CD4-positive, CD25-positive, alpha-beta regulatory T cell (primary cell): ENCODE data around the gene TNNI3K. TPM values are rescaled to one million over a fixed set of nuclear protein-coding genes. Genes with fewer than 3 reads are reported as not detected.

Experiments used
- ATAC-seq, 2 donors: fragments of 150-1000 bp; cut with Tn5 transposase; one replicate each; pipeline ENCODE4 v1.10.0; 2021; ENCODE audit warnings: low read depth in 2 of 2, moderate number of reproducible peaks in 2 of 2, moderate library complexity in 1 of 2
- DNase-seq, 3 donors: peaks; one replicate each; pipeline versions ENCODE4 v3.0.0 to v3.0.0-alpha.2; 2012 to 2022; ENCODE audit warnings: mixed read lengths in 1 of 3
- H3K27ac ChIP-seq: one replicate; pipeline ENCODE4 v1.7.0; 2013; ENCODE audit warnings: mild to moderate bottlenecking, low read length; ENCODE audit not compliant: insufficient read depth, poor library complexity, severe bottlenecking
- H3K27me3 ChIP-seq: one replicate; pipeline ENCODE4 v1.7.0; 2013; ENCODE audit warnings: low read length; ENCODE audit not compliant: control insufficient read depth, insufficient read depth
- H3K36me3 ChIP-seq: one replicate; pipeline ENCODE4 v1.7.0; 2013; ENCODE audit warnings: mild to moderate bottlenecking, low read length, moderate library complexity; ENCODE audit not compliant: control insufficient read depth, insufficient read depth
- H3K4me1 ChIP-seq: 2 replicates; pipeline ENCODE4 v1.7.0; 2013; ENCODE audit warnings: mild to moderate bottlenecking, low read length; ENCODE audit not compliant: insufficient read depth, control insufficient read depth, poor library complexity, severe bottlenecking
- H3K4me3 ChIP-seq: one replicate; pipeline ENCODE4 v1.7.0; 2013; ENCODE audit warnings: low read depth, mild to moderate bottlenecking, low read length, moderate library complexity
- H3K9me3 ChIP-seq, 2 experiments: 1 replicate in 1 of 2; 2 replicates in 1 of 2; pipeline ENCODE4 v1.7.0; 2013; ENCODE audit warnings: low read length in 2 of 2, mild to moderate bottlenecking in 1 of 2, moderate library complexity in 1 of 2; ENCODE audit not compliant: control insufficient read depth in 2 of 2
- H3K27ac Mint-ChIP-seq, 3 donors: one replicate each; pipeline ENCODE4 v1.8.0; 2020 to 2022; ENCODE audit warnings: mild to moderate bottlenecking in 3 of 3, mixed read lengths in 3 of 3, moderate library complexity in 2 of 3
- H3K27me3 Mint-ChIP-seq: one replicate; pipeline ENCODE4 v1.8.0; 2022; ENCODE audit warnings: mild to moderate bottlenecking, mixed read lengths
- H3K36me3 Mint-ChIP-seq: one replicate; pipeline ENCODE4 v1.8.0; 2020; ENCODE audit warnings: mixed read lengths
- H3K4me1 Mint-ChIP-seq, 4 donors: one replicate each; pipeline ENCODE4 v1.8.0; 2020 to 2022; ENCODE audit warnings: mixed read lengths in 4 of 4, mild to moderate bottlenecking in 1 of 4
- H3K4me3 Mint-ChIP-seq, 4 donors: one replicate each; pipeline ENCODE4 v1.8.0; 2020 to 2022; ENCODE audit warnings: mild to moderate bottlenecking in 4 of 4, mixed read lengths in 4 of 4, moderate library complexity in 3 of 4
- H3K9me3 Mint-ChIP-seq, 7 donors: one replicate each; pipeline ENCODE4 v1.8.0; 2020 to 2022; ENCODE audit warnings: mixed read lengths in 7 of 7, mild to moderate bottlenecking in 3 of 7, moderate library complexity in 2 of 7
- polyA plus RNA-seq, 4 donors: library from polyadenylated mRNA; unstranded; fragments of 300-500 nt; fragmentation: Illumina TruSeq; gene quantifications; one replicate each; pipeline ENCODE4 v1.2.3, GENCODE V29; 2021
- total RNA-seq: library from RNA; stranded (reverse); gene quantifications from one replicate; pipeline ENCODE4 v1.2.3, GENCODE V29; 2022

Gene TNNI3K
- total and polyA plus RNA-seq, 5 donors from 2014 or later = 0.41 TPM; not detected in 4

DNA sequence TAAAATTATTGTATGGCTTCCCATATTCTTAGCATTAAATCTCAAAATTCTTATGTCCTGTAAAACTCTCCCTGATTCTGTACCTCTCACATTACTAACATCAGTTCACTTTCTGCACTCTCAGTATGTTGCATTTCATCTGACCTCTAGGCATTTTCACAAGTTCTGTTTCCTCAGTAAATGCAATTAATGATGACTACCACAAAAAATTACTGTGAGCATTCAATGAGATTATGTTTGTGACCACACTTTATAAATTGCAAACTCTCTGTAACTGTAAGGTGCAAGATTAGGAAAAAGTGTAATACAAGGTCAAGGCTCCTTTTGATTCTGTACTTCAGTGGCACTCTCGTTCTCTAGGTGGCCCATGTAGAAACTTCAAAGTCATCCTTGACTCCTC, 216.8 kb downstream of the TNNI3K start:
- H3K4me3 Mint-ChIP-seq = no peak overlapping the region
- ATAC-seq (no peak), DNase-seq (no peak)
- no peaks in the 10 kb centered on the region for H3K9me3 ChIP-seq
- H3K9me3 Mint-ChIP-seq = peaks cover 0 to 10% (median 3%) of the 10 kb centered on the region in 7 donors
- H3K27ac Mint-ChIP-seq = no peak overlapping the region
- H3K36me3 ChIP-seq = no peaks in the 10 kb centered on the region
- H3K4me3 ChIP-seq = no peak overlapping the region
- H3K4me1 ChIP-seq = no peaks in the 10 kb centered on the region
- H3K27me3 Mint-ChIP-seq = peaks cover 5% of the 10 kb centered on the region
- H3K27me3 ChIP-seq = no peaks in the 10 kb centered on the region
- H3K36me3 Mint-ChIP-seq = no peaks in the 10 kb centered on the region
- no peak overlapping the region for H3K27ac ChIP-seq
- H3K4me1 Mint-ChIP-seq = no peaks in the 10 kb centered on the region

DNA sequence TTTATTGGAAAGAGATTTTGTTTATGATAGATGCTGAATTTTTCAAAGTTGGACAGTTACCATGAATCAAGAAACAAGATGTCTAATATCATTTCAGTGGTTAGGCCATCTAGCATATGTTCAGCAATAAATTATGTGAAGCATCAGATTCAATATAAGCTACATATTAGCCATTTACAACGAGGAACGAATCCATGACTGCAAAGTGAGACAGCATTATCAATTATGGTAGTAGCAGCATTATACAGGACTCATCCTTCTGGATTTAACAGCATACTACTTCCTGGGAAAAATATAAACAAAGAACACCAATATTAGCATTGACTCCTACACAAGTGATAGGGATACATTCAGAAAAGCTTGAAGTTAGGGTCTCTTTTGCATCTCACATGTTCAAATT, 218.1 kb downstream of the TNNI3K start:
- ATAC-seq = no peak
- Histone ChIP-seq H3K4me1 (no peaks in the 10 kb centered on the region), H3K27ac (no peak overlapping the region), H3K27me3 (no peaks in the 10 kb centered on the region), H3K4me3 (no peak overlapping the region), H3K9me3 (no peaks in the 10 kb centered on the region), H3K36me3 (no peaks in the 10 kb centered on the region)
- peaks cover 5% of the 10 kb centered on the region for H3K27me3 Mint-ChIP-seq
- no peak overlapping the region for H3K27ac Mint-ChIP-seq
- no peak for DNase-seq
- peaks cover 0 to 10% (median 3%) of the 10 kb centered on the region in 7 donors for H3K9me3 Mint-ChIP-seq
- no peak overlapping the region for H3K4me3 Mint-ChIP-seq
- no peaks in the 10 kb centered on the region for H3K4me1 Mint-ChIP-seq
- H3K36me3 Mint-ChIP-seq = no peaks in the 10 kb centered on the region

DNA sequence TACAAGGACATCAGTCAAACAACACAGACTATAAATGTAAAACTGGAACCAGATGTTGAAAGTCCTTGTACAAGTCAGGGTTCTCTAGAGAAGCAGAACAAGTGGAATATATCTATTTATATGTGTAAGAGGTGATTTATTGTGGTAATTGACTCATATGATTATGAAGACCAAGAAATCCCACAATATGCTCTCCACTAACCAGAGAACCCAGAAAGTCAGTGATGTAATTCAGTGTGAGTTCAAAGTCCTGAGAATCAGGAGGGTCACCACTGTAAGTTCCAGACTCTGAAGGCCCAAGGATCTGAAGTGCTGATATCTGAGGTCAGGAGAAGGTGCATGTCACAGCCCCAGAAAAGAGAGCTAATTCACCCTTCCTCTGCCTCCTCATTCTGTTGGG, 220.2 kb downstream of the TNNI3K start:
- ATAC-seq (no peak), DNase-seq (no peak)
- H3K36me3 ChIP-seq = no peaks in the 10 kb centered on the region
- Mint-ChIP-seq H3K4me1 (no peaks in the 10 kb centered on the region), H3K27ac (no peak overlapping the region), H3K9me3 (peaks cover 0 to 7% (median 2%) of the 10 kb centered on the region in 7 donors), H3K36me3 (no peaks in the 10 kb centered on the region), H3K27me3 (peaks cover 5% of the 10 kb centered on the region), H3K4me3 (no peak overlapping the region)
- no peaks in the 10 kb centered on the region for H3K4me1 ChIP-seq
- no peak overlapping the region for H3K27ac ChIP-seq
- H3K27me3 ChIP-seq = no peaks in the 10 kb centered on the region
- H3K4me3 ChIP-seq = no peak overlapping the region
- H3K9me3 ChIP-seq = no peaks in the 10 kb centered on the region

DNA sequence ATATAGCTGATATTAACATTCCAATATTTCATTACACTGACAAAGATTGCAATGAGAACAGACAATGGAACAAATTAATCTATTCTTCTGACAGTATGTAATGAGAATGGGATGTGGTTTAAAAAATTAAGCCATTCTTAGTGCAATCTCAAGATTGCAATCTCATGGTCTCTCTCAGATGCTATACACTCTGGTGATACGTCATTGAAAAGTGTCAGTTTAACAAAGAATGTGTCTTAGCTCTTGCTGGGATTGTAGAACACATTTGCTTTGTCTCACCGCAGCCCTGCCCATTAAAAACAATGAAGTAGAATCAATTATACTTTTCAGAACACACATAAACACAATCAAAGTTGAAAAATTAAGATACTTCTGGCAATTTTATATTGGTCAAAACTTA, 222.1 kb downstream of the TNNI3K start:
- Histone ChIP-seq H3K27ac (no peak overlapping the region), H3K9me3 (no peaks in the 10 kb centered on the region), H3K27me3 (no peaks in the 10 kb centered on the region), H3K4me3 (no peak overlapping the region), H3K36me3 (no peaks in the 10 kb centered on the region), H3K4me1 (no peaks in the 10 kb centered on the region)
- ATAC-seq (no peak), DNase-seq (no peak)
- H3K4me1 Mint-ChIP-seq = no peaks in the 10 kb centered on the region
- no peaks in the 10 kb centered on the region for H3K9me3 Mint-ChIP-seq
- H3K36me3 Mint-ChIP-seq = no peaks in the 10 kb centered on the region
- no peak overlapping the region for H3K4me3 Mint-ChIP-seq
- peaks cover 5% of the 10 kb centered on the region for H3K27me3 Mint-ChIP-seq
- H3K27ac Mint-ChIP-seq = no peak overlapping the region

DNA sequence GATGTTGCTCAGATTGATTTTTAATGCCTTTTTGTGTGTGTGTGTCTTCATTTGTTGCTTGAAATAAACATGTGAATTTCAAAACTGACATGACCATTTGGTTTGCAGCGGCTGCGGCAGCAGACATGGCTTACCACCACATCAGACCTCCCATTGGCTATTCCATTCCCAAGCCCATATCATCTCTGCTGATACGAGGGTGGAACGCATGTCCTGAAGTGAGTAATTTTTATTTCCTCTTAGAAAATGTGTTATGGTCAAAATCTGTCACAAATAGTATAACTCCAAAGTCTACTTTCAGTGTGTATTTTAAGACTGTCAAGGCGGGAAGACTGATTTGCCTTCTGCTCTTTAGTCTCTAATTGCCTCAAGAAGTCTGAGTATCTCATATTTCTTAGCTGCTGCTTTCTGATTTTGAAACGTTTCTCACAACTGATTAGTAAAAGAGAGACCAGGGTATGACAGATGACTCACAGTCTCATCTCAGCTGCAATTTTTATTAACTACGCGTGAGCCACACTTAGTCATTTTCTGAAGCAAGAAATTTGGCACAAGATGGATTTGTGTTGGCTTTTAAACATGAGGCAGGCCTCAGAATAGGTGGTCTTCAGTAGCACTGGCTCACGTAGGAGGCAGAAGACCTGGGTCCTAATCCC, 228.3 kb downstream of the TNNI3K start:
- Histone ChIP-seq H3K27ac (no peak overlapping the region), H3K4me1 (no peaks in the 10 kb centered on the region), H3K27me3 (no peaks in the 10 kb centered on the region), H3K4me3 (no peak overlapping the region), H3K9me3 (no peaks in the 10 kb centered on the region), H3K36me3 (no peaks in the 10 kb centered on the region)
- ATAC-seq (no peak), DNase-seq (no peak)
- H3K27me3 Mint-ChIP-seq = no peaks in the 10 kb centered on the region
- no peaks in the 10 kb centered on the region for H3K4me1 Mint-ChIP-seq
- H3K4me3 Mint-ChIP-seq = no peak overlapping the region
- H3K36me3 Mint-ChIP-seq = no peaks in the 10 kb centered on the region
- no peaks in the 10 kb centered on the region for H3K9me3 Mint-ChIP-seq
- H3K27ac Mint-ChIP-seq = no peak overlapping the region

DNA sequence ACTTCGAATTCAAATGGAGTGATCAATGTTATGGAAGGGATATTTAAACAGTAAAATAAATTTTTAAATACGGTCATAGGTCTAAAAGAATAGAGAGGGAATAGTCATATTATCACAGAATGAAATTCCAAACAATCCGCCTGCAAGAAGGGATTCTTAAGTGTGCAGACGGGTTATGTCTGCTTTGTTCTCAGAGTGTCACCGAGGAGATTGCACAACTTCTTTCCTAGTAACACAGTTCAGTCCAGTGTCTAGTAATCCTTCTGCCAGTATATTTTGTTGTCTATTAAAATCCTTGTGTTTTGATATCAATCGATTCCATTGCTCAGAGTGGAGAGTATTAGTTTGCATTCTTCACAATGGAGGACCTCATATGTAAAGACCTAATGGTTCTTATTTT, 228.8 kb downstream of the TNNI3K start:
- Mint-ChIP-seq H3K4me1 (no peaks in the 10 kb centered on the region), H3K36me3 (no peaks in the 10 kb centered on the region), H3K9me3 (no peaks in the 10 kb centered on the region), H3K27me3 (no peaks in the 10 kb centered on the region), H3K27ac (no peak overlapping the region), H3K4me3 (no peak overlapping the region)
- ATAC-seq = no peak
- no peaks in the 10 kb centered on the region for H3K27me3 ChIP-seq
- DNase-seq = no peak
- H3K9me3 ChIP-seq = no peaks in the 10 kb centered on the region
- H3K4me1 ChIP-seq = no peaks in the 10 kb centered on the region
- H3K4me3 ChIP-seq = no peak overlapping the region
- H3K27ac ChIP-seq = no peak overlapping the region
- H3K36me3 ChIP-seq = no peaks in the 10 kb centered on the region

DNA sequence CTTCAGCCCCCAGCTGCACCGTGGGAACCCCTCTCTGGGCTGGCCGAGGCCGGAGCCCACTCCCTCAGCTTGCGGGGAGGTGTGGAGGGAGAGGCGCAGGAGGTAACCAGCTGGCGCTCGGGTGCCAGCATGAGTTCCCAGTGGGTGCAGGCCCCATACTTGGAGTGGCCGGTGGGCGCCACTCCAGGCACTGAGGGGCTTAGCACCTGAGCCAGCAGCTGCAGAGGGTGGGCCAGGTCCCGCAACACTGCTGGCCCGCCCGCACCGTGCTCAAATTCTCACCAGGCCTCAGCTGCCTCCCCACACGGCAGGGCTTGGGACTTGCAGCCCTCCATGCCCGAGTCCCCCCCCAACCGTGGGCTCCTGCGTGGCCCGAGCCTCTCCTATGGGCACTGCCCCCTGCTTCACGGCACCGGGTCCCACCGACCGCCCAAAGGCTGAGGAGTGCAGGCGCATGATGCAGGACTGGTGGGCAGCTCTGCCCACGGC, 230.1 kb downstream of the TNNI3K start:
- Mint-ChIP-seq H3K27me3 (no peaks in the 10 kb centered on the region), H3K9me3 (no peaks in the 10 kb centered on the region), H3K4me3 (no peak overlapping the region), H3K36me3 (no peaks in the 10 kb centered on the region), H3K27ac (no peak overlapping the region), H3K4me1 (no peaks in the 10 kb centered on the region)
- Histone ChIP-seq H3K4me1 (no peaks in the 10 kb centered on the region), H3K9me3 (no peaks in the 10 kb centered on the region), H3K27me3 (no peaks in the 10 kb centered on the region), H3K4me3 (no peak overlapping the region), H3K36me3 (no peaks in the 10 kb centered on the region), H3K27ac (no peak overlapping the region)
- DNase-seq (no peak), ATAC-seq (no peak)

DNA sequence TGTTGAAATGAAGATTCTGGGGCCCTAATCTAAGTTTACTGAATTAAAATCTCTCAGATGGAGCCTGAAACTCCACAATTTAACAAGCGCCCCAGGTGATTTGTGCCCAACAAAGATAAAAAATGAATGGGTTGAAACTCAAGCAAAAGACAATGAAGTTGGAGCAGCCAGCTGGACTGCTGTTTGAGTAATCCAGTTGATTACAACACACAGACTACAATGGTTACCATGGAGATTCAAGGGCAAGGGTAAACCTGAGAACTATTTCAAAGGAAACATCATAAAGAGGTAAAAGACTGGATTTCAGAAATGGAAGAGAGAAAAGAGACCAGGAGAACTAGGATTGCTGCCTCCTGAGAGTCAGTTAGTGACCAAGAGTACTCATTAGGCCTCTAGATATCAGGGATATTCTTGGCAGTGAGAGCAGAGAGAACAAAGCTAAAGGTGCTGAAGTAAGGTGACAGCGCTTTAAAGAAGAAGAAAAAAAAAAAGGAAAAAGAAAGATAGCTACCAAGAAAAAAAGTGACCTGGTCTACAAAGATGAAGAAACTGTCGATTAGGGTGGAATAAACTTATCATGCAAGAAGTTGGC, 232.7 kb downstream of the TNNI3K start:
- no peak overlapping the region for H3K27ac Mint-ChIP-seq
- no peaks in the 10 kb centered on the region for H3K27me3 ChIP-seq
- no peaks in the 10 kb centered on the region for H3K27me3 Mint-ChIP-seq
- no peaks in the 10 kb centered on the region for H3K9me3 ChIP-seq
- peak overlapping the region in 1 of 4 donors; percentile 27 for H3K4me3 Mint-ChIP-seq
- H3K4me1 ChIP-seq = no peaks in the 10 kb centered on the region
- no peak for ATAC-seq
- no peaks in the 10 kb centered on the region for H3K9me3 Mint-ChIP-seq
- H3K36me3 Mint-ChIP-seq = no peaks in the 10 kb centered on the region
- no peak for DNase-seq
- H3K27ac ChIP-seq = no peak overlapping the region
- no peaks in the 10 kb centered on the region for H3K36me3 ChIP-seq
- H3K4me3 ChIP-seq = no peak overlapping the region
- no peaks in the 10 kb centered on the region for H3K4me1 Mint-ChIP-seq
